Measurements from ENCODE around the gene PITPNB.

The PITPNB gene

GRCh38 chr22:27832606-27833005 is 86.5 kb downstream of the PITPNB start:
- no peak for DNase-seq (ENCODE audit: low read depth in 2 of 2)

GRCh38 chr22:27829620-27830019 is 89.4 kb downstream of the PITPNB start:
- DNase-seq (ENCODE audit: low read depth in 2 of 2) = no peak

GRCh38 chr22:27827604-27828587 is 91.2 kb downstream of the PITPNB start:
- DNase-seq (ENCODE audit: low read depth in 2 of 2) = no peak

- no peak for DNase-seq (ENCODE audit: low read depth in 2 of 2)
Measured at GRCh38 chr22:27825174-27825573, 93.9 kb downstream of the PITPNB start.

- no peak for DNase-seq (ENCODE audit: low read depth in 2 of 2)
Measured at GRCh38 chr22:27823221-27823620, 95.8 kb downstream of the PITPNB start.

- DNase-seq (ENCODE audit: low read depth in 2 of 2) = no peak
Measured at GRCh38 chr22:27820896-27821866, 97.9 kb downstream of the PITPNB start.

- DNase-seq (ENCODE audit: low read depth in 2 of 2) = no peak
Measured at GRCh38 chr22:27816552-27816951, 102.5 kb downstream of the PITPNB start.

- no peak for DNase-seq (ENCODE audit: low read depth in 2 of 2)
Measured at GRCh38 chr22:27815826-27816530, 103.1 kb downstream of the PITPNB start.

- no peak for DNase-seq (ENCODE audit: low read depth in 2 of 2)
Measured at GRCh38 chr22:27814993-27815392, 104.1 kb downstream of the PITPNB start.

- no peak for DNase-seq (ENCODE audit: low read depth in 2 of 2)
Measured at GRCh38 chr22:27811778-27812177, 107.3 kb downstream of the PITPNB start.

- DNase-seq (ENCODE audit: low read depth in 2 of 2) = no peak
Measured at GRCh38 chr22:27810609-27811151, 108.4 kb downstream of the PITPNB start.

- DNase-seq (ENCODE audit: low read depth in 2 of 2) = no peak
Measured at GRCh38 chr22:27809700-27810608, 109.1 kb downstream of the PITPNB start.

- no peak for DNase-seq (ENCODE audit: low read depth in 2 of 2)
Measured at GRCh38 chr22:27809226-27809603, 109.8 kb downstream of the PITPNB start.

- no peak for DNase-seq (ENCODE audit: low read depth in 2 of 2)
Measured at GRCh38 chr22:27808451-27809225, 110.4 kb downstream of the PITPNB start.

- DNase-seq (ENCODE audit: low read depth in 2 of 2) = no peak
Measured at GRCh38 chr22:27805841-27806240, 113.2 kb downstream of the PITPNB start.

- DNase-seq (ENCODE audit: low read depth in 2 of 2) = no peak
Measured at GRCh38 chr22:27804470-27805297, 114.4 kb downstream of the PITPNB start.

GRCh38 chr22:27803841-27804415 is 115.1 kb downstream of the PITPNB start:
- DNase-seq (ENCODE audit: low read depth in 2 of 2) = no peak

- DNase-seq (ENCODE audit: low read depth in 2 of 2) = no peak
Measured at GRCh38 chr22:27802346-27803073, 116.5 kb downstream of the PITPNB start.
